Endothelial cell of umbilical vein (primary cell): Measurements from ENCODE around the gene TMEM269. TPM values are rescaled to one million over a fixed set of nuclear protein-coding genes. Genes with fewer than 3 reads are reported as not detected.

Experiments
- Bru-seq: library from RNA; stranded (reverse); fragments of 400-500 nt; gene quantifications from one replicate; lab custom pipeline; 2021; lab: Mats Ljungman, UMichigan
- BruChase-seq, 2 experiments: library from RNA; stranded (reverse); fragments of 400-500 nt; gene quantifications; one replicate each; lab custom pipeline; 2021; lab: Mats Ljungman, UMichigan
- BruUV-seq: library from RNA; stranded (reverse); fragments of 400-500 nt; replicated peaks from 2 replicates; lab custom pipeline; 2021; lab: Mats Ljungman, UMichigan
- CTCF ChIA-PET: fragments of 300-600, 350-600 bp; sonication (Branson Sonifier 250); formaldehyde crosslinking; loops from one replicate; lab custom pipeline; 2021; ENCODE audit warnings: antibody characterized with exemption, inconsistent platforms; lab: Charles Lee
- POLR2A ChIA-PET: fragments of 300-600, 350-600 bp; sonication (Branson Sonifier 250); formaldehyde crosslinking; loops from one replicate; lab custom pipeline; 2021; ENCODE audit warnings: antibody characterized with exemption, inconsistent platforms; lab: Charles Lee
- DNase-seq: peaks from one replicate; pipeline ENCODE4 v3.0.0-alpha.2; 2011; ENCODE audit warnings: low read depth, low spot score
- FAIRE-seq: peaks from 2 replicates; lab custom pipeline; 2011; peaks lifted over from hg19 to GRCh38; lab: Jason Lieb, UNC
- H2AFZ ChIP-seq: 2 replicates; pipeline ENCODE4 v1.6.0; 2012; ENCODE audit warnings: low read depth, low read length, control low read depth, inconsistent platforms
- H3K27ac ChIP-seq: 2 replicates; pipeline ENCODE4 v1.5.1; 2011; ENCODE audit warnings: low read depth, mild to moderate bottlenecking, control low read depth, low read length, moderate library complexity; ENCODE audit not compliant: insufficient read depth
- H3K27me3 ChIP-seq, 2 experiments: 2 replicates each; pipeline versions ENCODE4 v1.6.0 to v1.6.1; 2011; ENCODE audit warnings: low read length in 2 of 2, mixed read lengths in 1 of 2; ENCODE audit not compliant: control insufficient read depth in 2 of 2, insufficient read depth in 2 of 2
- H3K36me3 ChIP-seq, 2 experiments: 2 replicates in 1 of 2; 3 replicates in 1 of 2; pipeline ENCODE4 v1.5.1; 2011; ENCODE audit warnings: low read length in 2 of 2, mild to moderate bottlenecking in 1 of 2, moderate library complexity in 1 of 2; ENCODE audit not compliant: control insufficient read depth in 2 of 2, insufficient read depth in 2 of 2; ENCODE audit errors: extremely low read depth in 1 of 2
- H3K4me1 ChIP-seq: 3 replicates; pipeline ENCODE4 v1.5.1; 2011; ENCODE audit warnings: mild to moderate bottlenecking, low read length; ENCODE audit not compliant: control insufficient read depth, insufficient read depth; ENCODE audit errors: extremely low read depth
- H3K4me2 ChIP-seq: 2 replicates; pipeline ENCODE4 v1.6.1; 2011; ENCODE audit warnings: low read length, control low read depth, mixed read lengths; ENCODE audit not compliant: insufficient read depth
- H3K4me3 ChIP-seq, 3 experiments: fragments of 200-600 bp in 1 of 3; sonication (generic), shearing (Covaris generic) in 1 of 3; replicated peaks in 1 of 3; 2 replicates each; pipeline ENCODE4 v1.5.1; 2011 to 2016; ENCODE audit warnings: control low read depth in 3 of 3, low read length in 3 of 3, mild to moderate bottlenecking in 2 of 3, inconsistent platforms in 1 of 3, low read depth in 1 of 3, moderate library complexity in 1 of 3; ENCODE audit not compliant: insufficient read depth in 1 of 3
- H3K79me2 ChIP-seq: 2 replicates; pipeline ENCODE4 v1.6.0; 2012; ENCODE audit warnings: low read length, inconsistent platforms; ENCODE audit not compliant: control insufficient read depth, insufficient read depth
- H3K9ac ChIP-seq: replicated peaks from 2 replicates; pipeline ENCODE3; 2011; ENCODE audit warnings: low read length, control low read depth; ENCODE audit not compliant: insufficient read depth; ENCODE audit errors: extremely low read depth
- H3K9me1 ChIP-seq: replicated peaks from 3 replicates; pipeline ENCODE4 v1.6.0; 2011; ENCODE audit warnings: mild to moderate bottlenecking, low read length; ENCODE audit not compliant: control insufficient read depth, insufficient read depth; ENCODE audit errors: extremely low read depth
- H3K9me3 ChIP-seq: replicated peaks from 2 replicates; pipeline ENCODE4 v1.5.1; 2012; ENCODE audit warnings: low read length, inconsistent platforms; ENCODE audit not compliant: control insufficient read depth, insufficient read depth
- H4K20me1 ChIP-seq: replicated peaks from 2 replicates; pipeline ENCODE3; 2011; ENCODE audit warnings: mild to moderate bottlenecking, low read length; ENCODE audit not compliant: control insufficient read depth, insufficient read depth; ENCODE audit errors: extremely low read depth
- FOS ChIP-seq: IDR thresholded peaks from 2 replicates; pipeline ENCODE4 v1.6.1; 2011; ENCODE audit warnings: mild to moderate bottlenecking, low read length, moderate library complexity, borderline replicate concordance; ENCODE audit not compliant: insufficient read depth
- POLR2A ChIP-seq: IDR thresholded peaks from 2 replicates; pipeline ENCODE4 v1.6.1; 2012; ENCODE audit warnings: low read depth, mild to moderate bottlenecking, control low read depth, low read length
- POLR2AphosphoS5 ChIP-seq: IDR thresholded peaks from 2 replicates; pipeline ENCODE4 v1.6.1; 2012; ENCODE audit warnings: low read depth, mild to moderate bottlenecking, control low read depth, low read length, moderate library complexity; ENCODE audit not compliant: insufficient read depth
- dilution Hi-C: fragments of 300-500 bp; cut with MboI; formaldehyde crosslinking; loops from one replicate; pipeline ENCODE4 v1.15.0; 2019; ENCODE audit warnings: low sequenced_read_pairs; ENCODE audit not compliant: extremely low pct_ligation_motif_present
- intact Hi-C: fragments of 100-400 bp; cut with micrococcal nuclease; formaldehyde crosslinking; loops from one replicate; pipeline ENCODE4 v1.10.0; 2022
- long read RNA-seq: library from polyadenylated mRNA; stranded (forward); transcript quantifications from one replicate; pipeline ENCODE4 v2.0.0, GENCODE V29; 2021
- polyA minus RNA-seq, 3 experiments: library from RNA; depleted of rRNA, polyadenylated mRNA; stranded (reverse); fragments of >200 nt; gene quantifications; 1 replicate in 1 of 3; 2 replicates in 2 of 3; pipeline ENCODE4 v1.2.3, GENCODE V29; 2011
- polyA plus RNA-seq, 4 experiments: library from polyadenylated mRNA; depleted of rRNA in 3 of 4; stranded (reverse) in 3 of 4; unstranded in 1 of 4; fragments of >200 nt; gene quantifications; 2 replicates each; pipeline versions ENCODE4 v1.2.1 to v1.2.3, GENCODE V29; 2011 to 2012; ENCODE audit warnings: missing spikeins in 1 of 4
- total RNA-seq: library from RNA; stranded (reverse); gene quantifications from 2 replicates; pipeline ENCODE4 v1.2.3, GENCODE V29; 2021

The TMEM269 gene, protein sequence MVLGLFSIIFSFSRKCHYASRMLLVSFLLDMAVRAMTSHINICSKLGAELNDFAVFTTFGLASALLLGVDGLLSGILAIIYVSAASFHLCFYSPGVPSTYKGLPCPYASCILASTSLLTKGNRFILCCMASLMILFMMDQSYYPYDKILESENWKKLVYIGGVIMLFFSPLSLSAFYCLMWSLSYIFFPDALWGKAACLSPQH
- not detected in 2 replicates for total RNA-seq
- 0.03 TPM in 1 of 2 replicates, not detected in the other for polyA plus RNA-seq
- polyA plus RNA-seq (2011; cell fraction: cytosol; rRNA removed) = 0.01 TPM in 1 of 2 replicates, not detected in the other
- 0.04 TPM in 1 of 2 replicates, not detected in the other for polyA plus RNA-seq (2011; cell fraction: nucleus; rRNA removed)
- polyA plus RNA-seq (2012) = 0.12 TPM in 1 of 2 replicates, not detected in the other
- polyA minus RNA-seq = not detected in 2 replicates
- polyA minus RNA-seq (2011; cell fraction: cytosol; rRNA and poly(A)+ RNA removed) = not detected
- polyA minus RNA-seq (2011; cell fraction: nucleus; rRNA and poly(A)+ RNA removed) = 0.14 TPM in 1 of 2 replicates, not detected in the other
- Bru-seq, nascent RNA = percentile 19 among the genes with signal in this experiment
- percentile 46 among the genes with signal in this experiment for BruChase-seq, experiment 1, labeled RNA remaining after a 6-hour chase
- percentile 30 among the genes with signal in this experiment for BruChase-seq, experiment 2, labeled RNA remaining after a 2-hour chase
- long read RNA-seq, partial matches to known transcripts = 0 of 1 reads
- long read RNA-seq, other reads (novel, unspliced or antisense) = 1 of 1 reads

DNA sequence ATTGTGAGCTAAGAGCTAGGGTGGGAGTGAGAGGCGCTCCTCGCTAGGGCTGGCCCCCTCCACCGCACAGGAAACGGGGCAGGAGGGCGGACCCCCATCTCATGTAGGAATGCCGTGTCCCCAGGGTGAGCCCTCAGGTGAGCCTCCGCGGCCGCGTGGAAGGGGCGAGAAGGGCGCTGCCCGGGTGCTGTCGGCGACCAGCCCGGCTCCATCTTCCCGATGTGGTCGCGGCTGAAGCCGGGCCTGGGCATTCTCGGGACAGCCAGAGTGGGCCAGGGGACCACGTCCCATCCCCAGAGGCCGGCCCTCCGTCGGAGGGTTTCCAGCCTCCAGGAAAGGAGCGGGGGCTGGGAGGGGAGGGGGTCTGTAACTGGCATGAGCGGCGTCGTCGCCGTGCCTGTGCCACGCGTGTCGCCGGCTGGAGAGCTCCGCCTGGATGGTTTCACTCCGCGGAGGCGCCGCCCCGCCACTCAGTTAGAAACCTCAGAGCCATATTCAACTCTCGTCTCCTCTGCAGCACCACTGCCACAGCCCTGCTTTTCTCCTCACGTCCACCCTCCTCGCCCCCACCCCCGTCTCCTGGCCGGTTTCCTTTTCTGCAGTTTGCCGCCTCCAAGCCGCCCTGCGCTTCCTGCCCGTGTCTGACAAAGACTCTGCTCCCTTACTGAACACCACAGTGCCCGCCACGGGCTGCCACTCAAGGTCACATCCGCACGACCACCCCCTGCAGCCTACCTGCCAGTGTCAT is at the start of gene TMEM269:
Gene TMEM269 (plus strand): TSS at position 46 of the 748 bp plus-strand sequence. CDS start 4,903 bp downstream, outside the sequence.
- intact Hi-C loops = loop anchor here (2.0 kb wide), 1 partner anchor 32 kb away; the partner anchor contains the start of genes ERMAP and SVBP
- FAIRE-seq = peak; percentile 42
- dilution Hi-C loops = no loop called here
- Histone ChIP-seq H2AFZ (peak within 1 kb of the TSS; percentile 88), H3K27me3 (no peaks in the 10 kb centered on the region), H3K36me3 (peaks cover 0 to 2% of the 10 kb centered on the region in 2 experiments), H3K9ac (no peak within 1 kb of the TSS), H3K9me1 (no peaks in the 10 kb centered on the region), H3K27ac (no peak within 1 kb of the TSS), H4K20me1 (no peaks in the 10 kb centered on the region), H3K79me2 (no peaks in the 10 kb centered on the region), H3K4me3 (peak within 1 kb of the TSS; percentile 14 to 37 (median 35)), H3K4me1 (peaks cover 8% of the 10 kb centered on the region), H3K9me3 (no peaks in the 10 kb centered on the region), H3K4me2 (peak within 1 kb of the TSS; percentile 67)
- no TSS peak for BruUV-seq
- CTCF ChIA-PET = interaction anchor here (1.0 to 5.0 kb wide), 4 partner anchors 19 to 288 kb away, joined by 3 to 28 read pairs (median 11); partner anchors contain the start of gene ZNF691
- TF ChIP-seq FOS (no peak), POLR2AphosphoS5 (peak; percentile 23), POLR2A (peak; percentile 21)
- DNase-seq = peak; percentile 38
- POLR2A ChIA-PET = interaction anchor here (1.3 kb wide), 1 partner anchor 32 kb away, joined by 3 read pairs; the partner anchor contains the start of gene SVBP
